HEK293 (cell line): ENCODE results near the gene ADGRF1.

Experiments
- CTCF ChIA-PET: fragments of 350-600 bp; formaldehyde crosslinking; extraction: SDS; loops from one replicate; lab custom pipeline; 2021; ENCODE audit warnings: antibody characterized with exemption; lab: Yijun Ruan, JAX
- POLR2A ChIA-PET: fragments of 300-600 bp; formaldehyde crosslinking; extraction: SDS; loops from one replicate; lab custom pipeline; 2020; ENCODE audit warnings: antibody characterized with exemption, inconsistent platforms; lab: Yijun Ruan, JAX
- H3K27ac ChIP-seq: fragments of 200-500 bp; sonication (Bioruptor generic); 2 replicates; pipeline ENCODE4 v1.5.1; 2014; ENCODE audit warnings: low read depth, low read length, control low read depth, inconsistent platforms; ENCODE audit errors: extremely low read depth
- H3K36me3 ChIP-seq, 2 experiments: fragments of 200-500 bp in 1 of 2; sonication (Bioruptor generic) in 1 of 2; 1 replicate in 1 of 2; 2 replicates in 1 of 2; pipeline ENCODE4 v1.5.1; 2014 to 2017; ENCODE audit warnings: inconsistent platforms in 2 of 2, low read length in 2 of 2; ENCODE audit not compliant: control insufficient read depth in 2 of 2, insufficient read depth in 1 of 2
- H3K4me1 ChIP-seq: fragments of 200-500 bp; sonication (Bioruptor generic); 2 replicates; pipeline ENCODE4 v1.5.1; 2014; ENCODE audit warnings: mild to moderate bottlenecking, low read length, inconsistent platforms; ENCODE audit not compliant: control insufficient read depth, insufficient read depth
- H3K4me3 ChIP-seq: 2 replicates; pipeline ENCODE4 v1.5.1; 2011; ENCODE audit warnings: low read depth, mild to moderate bottlenecking, control low read depth, low read length, moderate library complexity
- H3K9me3 ChIP-seq: fragments of 200-500 bp; sonication (Bioruptor generic); 2 replicates; pipeline ENCODE4 v1.5.1; 2014; ENCODE audit warnings: low read depth, low read length, inconsistent platforms; ENCODE audit not compliant: control insufficient read depth, insufficient read depth
- HOXC10 ChIP-seq: sonication (generic); formaldehyde crosslinking; IDR thresholded peaks from 2 replicates; pipeline ENCODE4 v1.8.1; 2023; ENCODE audit warnings: mild to moderate bottlenecking, missing genetic modification reagents
- RBAK ChIP-seq: fragments of 450-650 bp; formaldehyde crosslinking; IDR thresholded peaks from 2 replicates; pipeline ENCODE4 v1.5.1; 2016; ENCODE audit warnings: missing biosample characterization, missing genetic modification characterization
- REPIN1 ChIP-seq: fragments of 450-650 bp; formaldehyde crosslinking; IDR thresholded peaks from 2 replicates; pipeline ENCODE4 v1.5.1; 2017; ENCODE audit warnings: missing biosample characterization, missing genetic modification characterization, low read depth
- ZBTB44 ChIP-seq: fragments of 450-650 bp; IDR thresholded peaks from 2 replicates; pipeline ENCODE4 v1.5.1; 2018; ENCODE audit warnings: missing biosample characterization, mild to moderate bottlenecking, missing genetic modification characterization
- ZBTB8A ChIP-seq: fragments of 450-650 bp; formaldehyde crosslinking; IDR thresholded peaks from 2 replicates; pipeline ENCODE4 v1.5.1; 2016; ENCODE audit warnings: missing biosample characterization, missing genetic modification characterization
- ZNF140 ChIP-seq: fragments of 450-650 bp; formaldehyde crosslinking; IDR thresholded peaks from 2 replicates; pipeline ENCODE4 v1.5.1; 2016; ENCODE audit warnings: missing biosample characterization, missing genetic modification characterization
- ZNF169 ChIP-seq: fragments of 450-650 bp; formaldehyde crosslinking; IDR thresholded peaks from 2 replicates; pipeline ENCODE4 v1.5.1; 2016; ENCODE audit warnings: missing biosample characterization, missing genetic modification characterization
- ZNF174 ChIP-seq: fragments of 450-650 bp; formaldehyde crosslinking; IDR thresholded peaks from 2 replicates; pipeline ENCODE4 v1.5.0; 2017; ENCODE audit warnings: missing biosample characterization, mild to moderate bottlenecking, missing genetic modification characterization
- ZNF184 ChIP-seq: fragments of 450-650 bp; IDR thresholded peaks from 2 replicates; pipeline ENCODE4 v1.5.1; 2018; ENCODE audit warnings: missing biosample characterization, mild to moderate bottlenecking, missing genetic modification characterization
- ZNF266 ChIP-seq: fragments of 450-650 bp; formaldehyde crosslinking; IDR thresholded peaks from 2 replicates; pipeline ENCODE4 v1.5.1; 2016; ENCODE audit warnings: missing biosample characterization, missing genetic modification characterization, low read depth
- ZNF274 ChIP-seq, 2 experiments: fragments of 200-500 bp in 1 of 2; fragments of 450-650 bp in 1 of 2; sonication (Bioruptor generic) in 1 of 2; formaldehyde crosslinking in 1 of 2; IDR thresholded peaks; 2 replicates each; pipeline versions ENCODE4 v1.5.1 to v1.6.1; 2014 to 2016; ENCODE audit warnings: borderline replicate concordance in 1 of 2, inconsistent platforms in 1 of 2, low read length in 1 of 2, missing biosample characterization in 1 of 2, missing genetic modification characterization in 1 of 2
- ZNF600 ChIP-seq: fragments of 450-650 bp; formaldehyde crosslinking; IDR thresholded peaks from 2 replicates; pipeline ENCODE4 v1.5.1; 2016; ENCODE audit warnings: missing biosample characterization, missing genetic modification characterization
- ZNF701 ChIP-seq: fragments of 450-650 bp; formaldehyde crosslinking; IDR thresholded peaks from 2 replicates; pipeline ENCODE4 v1.5.1; 2016; ENCODE audit warnings: missing biosample characterization, missing genetic modification characterization
- ZNF837 ChIP-seq: fragments of 450-650 bp; formaldehyde crosslinking; IDR thresholded peaks from 2 replicates; pipeline ENCODE4 v1.5.1; 2016; ENCODE audit warnings: missing biosample characterization, missing genetic modification characterization
- TF ChIP-seq, protein P1 (sequence below): fragments of 450-650 bp; formaldehyde crosslinking; IDR thresholded peaks from 2 replicates; pipeline ENCODE4 v1.5.1; 2016; ENCODE audit warnings: missing biosample characterization, missing genetic modification characterization, low read depth
- TF ChIP-seq, protein P2 (sequence below): fragments of 450-650 bp; formaldehyde crosslinking; IDR thresholded peaks from 2 replicates; pipeline ENCODE4 v1.5.1; 2016; ENCODE audit warnings: missing biosample characterization, missing genetic modification characterization, borderline replicate concordance

Gene ADGRF1

GRCh38 chr6:47034926-47035325 lies 7.2 kb downstream of the ADGRF1 start (continued):
- TF ChIP-seq, protein P1, sequence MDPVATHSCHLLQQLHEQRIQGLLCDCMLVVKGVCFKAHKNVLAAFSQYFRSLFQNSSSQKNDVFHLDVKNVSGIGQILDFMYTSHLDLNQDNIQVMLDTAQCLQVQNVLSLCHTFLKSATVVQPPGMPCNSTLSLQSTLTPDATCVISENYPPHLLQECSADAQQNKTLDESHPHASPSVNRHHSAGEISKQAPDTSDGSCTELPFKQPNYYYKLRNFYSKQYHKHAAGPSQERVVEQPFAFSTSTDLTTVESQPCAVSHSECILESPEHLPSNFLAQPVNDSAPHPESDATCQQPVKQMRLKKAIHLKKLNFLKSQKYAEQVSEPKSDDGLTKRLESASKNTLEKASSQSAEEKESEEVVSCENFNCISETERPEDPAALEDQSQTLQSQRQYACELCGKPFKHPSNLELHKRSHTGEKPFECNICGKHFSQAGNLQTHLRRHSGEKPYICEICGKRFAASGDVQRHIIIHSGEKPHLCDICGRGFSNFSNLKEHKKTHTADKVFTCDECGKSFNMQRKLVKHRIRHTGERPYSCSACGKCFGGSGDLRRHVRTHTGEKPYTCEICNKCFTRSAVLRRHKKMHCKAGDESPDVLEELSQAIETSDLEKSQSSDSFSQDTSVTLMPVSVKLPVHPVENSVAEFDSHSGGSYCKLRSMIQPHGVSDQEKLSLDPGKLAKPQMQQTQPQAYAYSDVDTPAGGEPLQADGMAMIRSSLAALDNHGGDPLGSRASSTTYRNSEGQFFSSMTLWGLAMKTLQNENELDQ, result no peak
- TF ChIP-seq ZNF140, result no peak
- TF ChIP-seq, protein P2, sequence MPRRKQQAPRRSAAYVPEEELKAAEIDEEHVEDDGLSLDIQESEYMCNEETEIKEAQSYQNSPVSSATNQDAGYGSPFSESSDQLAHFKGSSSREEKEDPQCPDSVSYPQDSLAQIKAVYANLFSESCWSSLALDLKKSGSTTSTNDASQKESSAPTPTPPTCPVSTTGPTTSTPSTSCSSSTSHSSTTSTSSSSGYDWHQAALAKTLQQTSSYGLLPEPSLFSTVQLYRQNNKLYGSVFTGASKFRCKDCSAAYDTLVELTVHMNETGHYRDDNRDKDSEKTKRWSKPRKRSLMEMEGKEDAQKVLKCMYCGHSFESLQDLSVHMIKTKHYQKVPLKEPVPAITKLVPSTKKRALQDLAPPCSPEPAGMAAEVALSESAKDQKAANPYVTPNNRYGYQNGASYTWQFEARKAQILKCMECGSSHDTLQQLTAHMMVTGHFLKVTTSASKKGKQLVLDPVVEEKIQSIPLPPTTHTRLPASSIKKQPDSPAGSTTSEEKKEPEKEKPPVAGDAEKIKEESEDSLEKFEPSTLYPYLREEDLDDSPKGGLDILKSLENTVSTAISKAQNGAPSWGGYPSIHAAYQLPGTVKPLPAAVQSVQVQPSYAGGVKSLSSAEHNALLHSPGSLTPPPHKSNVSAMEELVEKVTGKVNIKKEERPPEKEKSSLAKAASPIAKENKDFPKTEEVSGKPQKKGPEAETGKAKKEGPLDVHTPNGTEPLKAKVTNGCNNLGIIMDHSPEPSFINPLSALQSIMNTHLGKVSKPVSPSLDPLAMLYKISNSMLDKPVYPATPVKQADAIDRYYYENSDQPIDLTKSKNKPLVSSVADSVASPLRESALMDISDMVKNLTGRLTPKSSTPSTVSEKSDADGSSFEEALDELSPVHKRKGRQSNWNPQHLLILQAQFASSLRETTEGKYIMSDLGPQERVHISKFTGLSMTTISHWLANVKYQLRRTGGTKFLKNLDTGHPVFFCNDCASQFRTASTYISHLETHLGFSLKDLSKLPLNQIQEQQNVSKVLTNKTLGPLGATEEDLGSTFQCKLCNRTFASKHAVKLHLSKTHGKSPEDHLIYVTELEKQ (tag by site-specific recombination), result peak; percentile 91
- no peak for TF ChIP-seq HOXC10
- peak; percentile 57 for TF ChIP-seq ZBTB8A (tag by site-specific recombination)
- no peak for TF ChIP-seq ZNF274 (IDR thresholded peaks at IDR 0.05; ENCODE audit: low read length)
- no peak for TF ChIP-seq ZNF274 (tag by site-specific recombination; IDR thresholded peaks at IDR 0.05; ENCODE audit: borderline replicate concordance)
- TF ChIP-seq ZNF174 (tag by site-specific recombination), result no peak

- Histone ChIP-seq H3K36me3 (no peaks in the 10 kb centered on the region), H3K4me1 (peaks cover 18% of the 10 kb centered on the region), H3K27ac (peak overlapping the region; percentile 72), H3K9me3 (no peaks in the 10 kb centered on the region), H3K4me3 (no peak overlapping the region)
- ChIA-PET POLR2A (interaction anchor here (0.8 to 1.7 kb wide), 6 partner anchors 9 to 19 kb away, joined by 3 to 6 read pairs (median 4); no protein-coding TSS in a partner anchor), CTCF (interaction anchor here (0.7 to 5.0 kb wide), 12 partner anchors 8 to 300 kb away, joined by 3 to 44 read pairs (median 4); partner anchors contain the start of gene ADGRF1)
- TF ChIP-seq REPIN1 (tag by site-specific recombination), result no peak
- peak; percentile 51 for TF ChIP-seq ZBTB44 (tag by site-specific recombination)
- TF ChIP-seq ZNF837, result no peak
- no peak for TF ChIP-seq RBAK (tag by site-specific recombination)
- TF ChIP-seq ZNF600 (tag by site-specific recombination), result peak; percentile 25; the same call in 1 of the 2 replicates
- TF ChIP-seq ZNF266 (tag by site-specific recombination), result no peak
- TF ChIP-seq ZNF169 (tag by site-specific recombination), result no peak
- TF ChIP-seq ZNF184 (tag by site-specific recombination), result no peak
- no peak for TF ChIP-seq ZNF701 (tag by site-specific recombination)
Observed at GRCh38 chr6:47034421-47034820, 7.7 kb downstream of the ADGRF1 start.
